Sigmoid colon (tissue), 7 donors: ENCODE results near the gene KDM4E. TPM values are rescaled to one million over a fixed set of nuclear protein-coding genes. Genes with fewer than 3 reads are reported as not detected.

Experiments
- DNase-seq: peaks from one replicate; pipeline ENCODE4 v3.0.0-alpha.2; 2019
- H3K27ac ChIP-seq, 4 donors: fragments of 200-600 bp; sonication (generic); one replicate each; pipeline ENCODE4 v1.5.1; 2016 to 2019; ENCODE audit warnings: mild to moderate bottlenecking in 1 of 4
- H3K27me3 ChIP-seq, 3 donors: fragments of 200-600 bp; sonication (generic); one replicate each; pipeline ENCODE4 v1.5.1; 2019; ENCODE audit warnings: mild to moderate bottlenecking in 1 of 3
- H3K36me3 ChIP-seq, 4 donors: fragments of 200-600 bp; sonication (generic); one replicate each; pipeline ENCODE4 v1.5.1; 2016 to 2019
- H3K4me1 ChIP-seq, 4 donors: fragments of 200-600 bp; sonication (generic); one replicate each; pipeline ENCODE4 v1.5.1; 2017 to 2019
- H3K4me3 ChIP-seq, 4 donors: fragments of 200-600 bp; sonication (generic); one replicate each; pipeline ENCODE4 v1.5.1; 2017 to 2019; ENCODE audit warnings: mild to moderate bottlenecking in 2 of 4, moderate library complexity in 1 of 4
- H3K9me3 ChIP-seq, 4 donors: fragments of 200-600 bp in 3 of 4; sonication (generic) in 3 of 4; one replicate each; pipeline versions ENCODE4 v1.5.1 to v1.6.1; 2013 to 2019
- EP300 ChIP-seq, 4 donors: sonication (generic); formaldehyde crosslinking; IDR thresholded peaks; one replicate each; pipeline ENCODE4 v1.6.1; 2017; ENCODE audit warnings: antibody characterized with exemption in 4 of 4
- POLR2A ChIP-seq, 2 donors: fragments of 450-650 bp; IDR thresholded peaks; one replicate each; pipeline ENCODE4 v1.6.1; 2016; ENCODE audit warnings: antibody characterized with exemption in 2 of 2, mild to moderate bottlenecking in 2 of 2, moderate library complexity in 2 of 2
- POLR2AphosphoS5 ChIP-seq, 4 donors: sonication (generic); formaldehyde crosslinking; IDR thresholded peaks; one replicate each; pipeline ENCODE4 v1.6.1; 2017; ENCODE audit warnings: antibody characterized with exemption in 4 of 4
- WGBS, 2 donors: extraction: QIAGEN DNeasy Blood & Tissue Kit; methylation state at CpG; one replicate each; pipeline ENCODE4 v1.1.7; 2013; 5-methylcytosine and 5-hydroxymethylcytosine counted together
- intact Hi-C: fragments of 100-400 bp; cut with DNase I; formaldehyde crosslinking; loops from one replicate; pipeline ENCODE4 v1.15.1; 2023
- polyA plus RNA-seq, 3 donors: library from polyadenylated mRNA; stranded (reverse); fragments of 200-250 nt; gene quantifications; one replicate each; pipeline ENCODE4 v1.2.3, GENCODE V29; 2013
- total RNA-seq, 4 donors: library from RNA; depleted of rRNA; stranded (reverse); fragments of >200 nt; gene quantifications; one replicate each; pipeline ENCODE4 v1.1.0, GENCODE V29; 2016
- TF ChIP-seq, protein P1 (sequence below), 4 experiments: fragments of 450-650 bp in 3 of 4; fragments of 200-600 bp in 1 of 4; IDR thresholded peaks; one replicate each; pipeline ENCODE4 v1.5.1; 2016 to 2019; ENCODE audit warnings: antibody characterized with exemption in 4 of 4, mild to moderate bottlenecking in 3 of 4, moderate library complexity in 2 of 4
- donor health status: healthy with polysubstance abuse.
- donor health status: Bipolar disorder and iron deficiency.
- donor health status: healthy.

The KDM4E gene
- total and polyA plus RNA-seq, 7 donors, result not detected

DNA sequence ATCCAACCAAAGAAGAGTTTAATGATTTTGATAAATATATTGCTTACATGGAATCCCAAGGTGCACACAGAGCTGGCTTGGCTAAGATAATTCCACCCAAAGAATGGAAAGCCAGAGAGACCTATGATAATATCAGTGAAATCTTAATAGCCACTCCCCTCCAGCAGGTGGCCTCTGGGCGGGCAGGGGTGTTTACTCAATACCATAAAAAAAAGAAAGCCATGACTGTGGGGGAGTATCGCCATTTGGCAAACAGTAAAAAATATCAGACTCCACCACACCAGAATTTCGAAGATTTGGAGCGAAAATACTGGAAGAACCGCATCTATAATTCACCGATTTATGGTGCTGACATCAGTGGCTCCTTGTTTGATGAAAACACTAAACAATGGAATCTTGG lies 27.6 kb upstream of the KDM4E start:
- no peak for TF ChIP-seq POLR2AphosphoS5 (IDR thresholded peaks at IDR 0.05)
- no peak for TF ChIP-seq EP300 (IDR thresholded peaks at IDR 0.05)
- no peak for TF ChIP-seq POLR2A (IDR thresholded peaks at IDR 0.05)
- TF ChIP-seq, protein P1, sequence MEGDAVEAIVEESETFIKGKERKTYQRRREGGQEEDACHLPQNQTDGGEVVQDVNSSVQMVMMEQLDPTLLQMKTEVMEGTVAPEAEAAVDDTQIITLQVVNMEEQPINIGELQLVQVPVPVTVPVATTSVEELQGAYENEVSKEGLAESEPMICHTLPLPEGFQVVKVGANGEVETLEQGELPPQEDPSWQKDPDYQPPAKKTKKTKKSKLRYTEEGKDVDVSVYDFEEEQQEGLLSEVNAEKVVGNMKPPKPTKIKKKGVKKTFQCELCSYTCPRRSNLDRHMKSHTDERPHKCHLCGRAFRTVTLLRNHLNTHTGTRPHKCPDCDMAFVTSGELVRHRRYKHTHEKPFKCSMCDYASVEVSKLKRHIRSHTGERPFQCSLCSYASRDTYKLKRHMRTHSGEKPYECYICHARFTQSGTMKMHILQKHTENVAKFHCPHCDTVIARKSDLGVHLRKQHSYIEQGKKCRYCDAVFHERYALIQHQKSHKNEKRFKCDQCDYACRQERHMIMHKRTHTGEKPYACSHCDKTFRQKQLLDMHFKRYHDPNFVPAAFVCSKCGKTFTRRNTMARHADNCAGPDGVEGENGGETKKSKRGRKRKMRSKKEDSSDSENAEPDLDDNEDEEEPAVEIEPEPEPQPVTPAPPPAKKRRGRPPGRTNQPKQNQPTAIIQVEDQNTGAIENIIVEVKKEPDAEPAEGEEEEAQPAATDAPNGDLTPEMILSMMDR (IDR thresholded peaks at IDR 0.05), result no peak
- DNase-seq, result no peak
- 85 to 94% methylated on average over 6 of the region's 6 CpGs for WGBS, 2 donors
- H3K9me3 ChIP-seq, result no peaks in the 10 kb centered on the region
- no peaks in the 10 kb centered on the region for H3K4me1 ChIP-seq
- intact Hi-C loops, result no loop called here
- no peak overlapping the region for H3K4me3 ChIP-seq
- no peak overlapping the region for H3K27ac ChIP-seq
- H3K36me3 ChIP-seq, result no peaks in the 10 kb centered on the region
- H3K27me3 ChIP-seq, result no peaks in the 10 kb centered on the region

DNA sequence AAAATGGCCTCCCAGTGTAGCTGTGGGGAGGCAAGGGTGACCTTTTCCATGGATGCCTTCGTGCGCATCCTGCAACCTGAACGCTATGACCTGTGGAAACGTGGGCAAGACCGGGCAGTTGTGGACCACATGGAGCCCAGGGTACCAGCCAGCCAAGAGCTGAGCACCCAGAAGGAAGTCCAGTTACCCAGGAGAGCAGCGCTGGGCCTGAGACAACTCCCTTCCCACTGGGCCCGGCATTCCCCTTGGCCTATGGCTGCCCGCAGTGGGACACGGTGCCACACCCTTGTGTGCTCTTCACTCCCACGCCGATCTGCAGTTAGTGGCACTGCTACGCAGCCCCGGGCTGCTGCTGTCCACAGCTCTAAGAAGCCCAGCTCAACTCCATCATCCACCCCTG lies 26.8 kb upstream of the KDM4E start:
- H3K4me1 ChIP-seq, result no peaks in the 10 kb centered on the region
- intact Hi-C loops, result no loop called here
- no peak overlapping the region for H3K4me3 ChIP-seq
- no peaks in the 10 kb centered on the region for H3K27me3 ChIP-seq
- H3K9me3 ChIP-seq, result no peaks in the 10 kb centered on the region
- TF ChIP-seq POLR2A (IDR thresholded peaks at IDR 0.05) (no peak), POLR2AphosphoS5 (IDR thresholded peaks at IDR 0.05) (no peak), EP300 (IDR thresholded peaks at IDR 0.05) (no peak)
- TF ChIP-seq, protein P1 (IDR thresholded peaks at IDR 0.05), result no peak
- DNase-seq, result no peak
- H3K27ac ChIP-seq, result no peak overlapping the region
- H3K36me3 ChIP-seq, result no peaks in the 10 kb centered on the region
- 92 to 96% methylated on average over 13 of the region's 13 CpGs for WGBS, 2 donors

DNA sequence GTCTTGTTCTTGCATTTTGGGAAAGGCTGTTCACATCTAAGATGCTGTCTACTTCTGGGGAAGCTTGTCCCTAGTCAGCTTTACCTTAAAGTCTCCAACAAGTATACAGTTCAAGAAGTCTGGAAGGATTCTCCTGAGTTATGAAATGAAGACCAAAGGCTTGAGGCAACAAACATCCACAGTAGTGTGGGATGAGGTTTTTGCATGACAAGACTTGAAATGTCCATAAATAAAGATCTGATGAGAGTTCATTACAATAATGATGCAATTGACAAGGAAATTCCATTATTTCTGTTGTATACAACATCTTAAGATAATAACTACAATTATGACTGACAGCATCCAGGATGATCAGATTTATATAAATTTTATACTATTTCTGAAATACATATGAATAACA lies 21.3 kb upstream of the KDM4E start:
- intact Hi-C loops, result no loop called here
- no peaks in the 10 kb centered on the region for H3K36me3 ChIP-seq
- no peaks in the 10 kb centered on the region for H3K27me3 ChIP-seq
- no peak for DNase-seq
- H3K27ac ChIP-seq, result no peak overlapping the region
- no peak overlapping the region for H3K4me3 ChIP-seq
- no peak for TF ChIP-seq EP300 (IDR thresholded peaks at IDR 0.05)
- H3K9me3 ChIP-seq, result peaks cover 0 to 2% (median 0%) of the 10 kb centered on the region in 4 donors
- H3K4me1 ChIP-seq, result no peaks in the 10 kb centered on the region

DNA sequence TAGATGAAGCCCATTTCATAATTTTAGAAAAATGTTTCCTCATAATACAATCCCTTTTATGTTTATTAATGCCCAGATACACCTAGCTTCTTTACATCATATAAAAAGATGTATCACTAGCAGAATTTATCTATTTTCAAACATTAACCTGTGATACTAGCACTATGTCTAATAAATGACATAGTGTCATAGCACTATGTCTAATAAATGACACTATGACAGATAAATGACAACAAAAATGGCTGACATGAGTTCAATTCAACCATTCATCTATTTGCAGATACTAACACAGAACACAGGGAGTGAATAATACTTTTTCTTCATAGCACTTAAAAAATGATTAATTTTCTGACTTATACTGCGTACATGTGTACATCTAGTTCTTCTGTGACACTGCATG lies 19.4 kb upstream of the KDM4E start:
- Histone ChIP-seq H3K27ac (no peak overlapping the region), H3K4me1 (no peaks in the 10 kb centered on the region), H3K36me3 (no peaks in the 10 kb centered on the region), H3K4me3 (no peak overlapping the region), H3K9me3 (peaks cover 0 to 2% (median 0%) of the 10 kb centered on the region in 4 donors), H3K27me3 (no peaks in the 10 kb centered on the region)
- no peak for DNase-seq
- 88 to 92% methylated on average over 1 of the region's 1 CpG for WGBS, 2 donors
- TF ChIP-seq, protein P1 (IDR thresholded peaks at IDR 0.05), result no peak
- TF ChIP-seq POLR2AphosphoS5 (IDR thresholded peaks at IDR 0.05) (no peak), EP300 (IDR thresholded peaks at IDR 0.05) (no peak), POLR2A (IDR thresholded peaks at IDR 0.05) (no peak)
- intact Hi-C loops, result no loop called here

DNA sequence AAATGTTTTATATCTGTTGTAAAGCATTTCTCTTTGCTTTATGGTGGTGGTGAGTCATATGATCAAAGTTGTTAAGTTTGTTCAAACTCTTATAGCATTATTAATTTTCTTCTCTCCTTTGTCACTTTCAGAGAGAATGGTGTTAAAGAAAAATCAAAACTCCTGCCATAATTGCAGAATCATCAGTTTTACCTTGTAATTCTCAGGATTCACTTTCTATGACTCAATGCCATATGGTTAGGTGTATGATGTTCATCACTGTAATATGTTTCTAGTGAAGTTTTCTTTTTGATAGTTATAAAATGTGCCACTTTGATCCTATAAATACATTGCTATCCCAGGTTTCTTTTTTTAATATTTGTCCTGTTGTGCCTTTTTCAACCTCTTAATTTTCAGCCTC lies 13.7 kb upstream of the KDM4E start:
- Histone ChIP-seq H3K4me3 (no peak overlapping the region), H3K4me1 (no peaks in the 10 kb centered on the region), H3K27ac (no peak overlapping the region), H3K36me3 (no peaks in the 10 kb centered on the region), H3K27me3 (no peaks in the 10 kb centered on the region), H3K9me3 (peaks cover 0 to 2% (median 0%) of the 10 kb centered on the region in 4 donors)
- intact Hi-C loops, result no loop called here
- DNase-seq, result no peak
- no peak for TF ChIP-seq POLR2AphosphoS5 (IDR thresholded peaks at IDR 0.05)
- TF ChIP-seq, protein P1 (IDR thresholded peaks at IDR 0.05), result no peak
- no peak for TF ChIP-seq POLR2A (IDR thresholded peaks at IDR 0.05)
- TF ChIP-seq EP300 (IDR thresholded peaks at IDR 0.05), result no peak
